Lower leg skin (tissue), 3 donors: Measurements from ENCODE around the gene JUNB.

Experiments
- POLR2A ChIP-seq, 2 donors: fragments of 450-650 bp; IDR thresholded peaks; one replicate each; pipeline ENCODE4 v1.6.1; 2016 to 2017; ENCODE audit warnings: antibody characterized with exemption in 2 of 2, mild to moderate bottlenecking in 1 of 2, moderate library complexity in 1 of 2
- TF ChIP-seq, protein P1 (sequence below), 3 donors: fragments of 450-650 bp; IDR thresholded peaks; one replicate each; pipeline ENCODE4 v1.5.1; 2016; ENCODE audit warnings: antibody characterized with exemption in 3 of 3, mild to moderate bottlenecking in 3 of 3, moderate library complexity in 2 of 3

DNA sequence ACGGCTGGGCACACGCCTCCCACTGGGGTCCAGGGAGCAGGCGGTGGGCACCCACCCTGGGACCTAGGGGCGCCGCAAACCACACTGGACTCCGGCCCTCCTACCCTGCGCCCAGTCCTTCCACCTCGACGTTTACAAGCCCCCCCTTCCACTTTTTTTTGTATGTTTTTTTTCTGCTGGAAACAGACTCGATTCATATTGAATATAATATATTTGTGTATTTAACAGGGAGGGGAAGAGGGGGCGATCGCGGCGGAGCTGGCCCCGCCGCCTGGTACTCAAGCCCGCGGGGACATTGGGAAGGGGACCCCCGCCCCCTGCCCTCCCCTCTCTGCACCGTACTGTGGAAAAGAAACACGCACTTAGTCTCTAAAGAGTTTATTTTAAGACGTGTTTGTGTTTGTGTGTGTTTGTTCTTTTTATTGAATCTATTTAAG lies 1.6 kb downstream of the JUNB start:
- TF ChIP-seq, protein P1, sequence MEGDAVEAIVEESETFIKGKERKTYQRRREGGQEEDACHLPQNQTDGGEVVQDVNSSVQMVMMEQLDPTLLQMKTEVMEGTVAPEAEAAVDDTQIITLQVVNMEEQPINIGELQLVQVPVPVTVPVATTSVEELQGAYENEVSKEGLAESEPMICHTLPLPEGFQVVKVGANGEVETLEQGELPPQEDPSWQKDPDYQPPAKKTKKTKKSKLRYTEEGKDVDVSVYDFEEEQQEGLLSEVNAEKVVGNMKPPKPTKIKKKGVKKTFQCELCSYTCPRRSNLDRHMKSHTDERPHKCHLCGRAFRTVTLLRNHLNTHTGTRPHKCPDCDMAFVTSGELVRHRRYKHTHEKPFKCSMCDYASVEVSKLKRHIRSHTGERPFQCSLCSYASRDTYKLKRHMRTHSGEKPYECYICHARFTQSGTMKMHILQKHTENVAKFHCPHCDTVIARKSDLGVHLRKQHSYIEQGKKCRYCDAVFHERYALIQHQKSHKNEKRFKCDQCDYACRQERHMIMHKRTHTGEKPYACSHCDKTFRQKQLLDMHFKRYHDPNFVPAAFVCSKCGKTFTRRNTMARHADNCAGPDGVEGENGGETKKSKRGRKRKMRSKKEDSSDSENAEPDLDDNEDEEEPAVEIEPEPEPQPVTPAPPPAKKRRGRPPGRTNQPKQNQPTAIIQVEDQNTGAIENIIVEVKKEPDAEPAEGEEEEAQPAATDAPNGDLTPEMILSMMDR (IDR thresholded peaks at IDR 0.05): no peak
- no peak for TF ChIP-seq POLR2A (IDR thresholded peaks at IDR 0.05)
